Germinal center (tissue), 1 donor: ENCODE data around the gene EXT2.

Source experiments
- DNase-seq: peaks from one replicate; pipeline ENCODE4 v3.0.0; 2012; ENCODE audit warnings: mixed read lengths, low spot score

The EXT2 gene

GRCh38 chr11:44085330-44085729, 10.1 kb upstream of the EXT2 start:
- no peak for DNase-seq

DNA sequence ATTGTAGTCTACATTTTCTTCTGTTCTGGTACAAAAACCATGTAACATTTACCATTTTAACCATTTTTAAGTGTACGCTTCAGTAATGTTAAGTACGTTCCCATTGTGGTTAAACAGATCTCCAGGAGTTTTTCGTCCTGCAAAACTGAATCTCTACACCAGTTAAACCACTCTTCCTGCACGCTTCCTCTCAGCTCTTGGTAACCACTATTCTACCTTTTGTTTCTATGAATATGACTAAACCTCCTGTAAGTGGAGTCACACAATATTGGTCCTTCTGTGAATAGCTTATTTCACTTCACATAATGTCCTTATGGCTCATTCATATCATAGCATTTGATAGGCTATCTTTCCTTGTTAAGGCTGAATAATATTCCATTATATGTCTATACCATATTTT, 7.1 kb upstream of the EXT2 start:
- no peak for DNase-seq

DNA sequence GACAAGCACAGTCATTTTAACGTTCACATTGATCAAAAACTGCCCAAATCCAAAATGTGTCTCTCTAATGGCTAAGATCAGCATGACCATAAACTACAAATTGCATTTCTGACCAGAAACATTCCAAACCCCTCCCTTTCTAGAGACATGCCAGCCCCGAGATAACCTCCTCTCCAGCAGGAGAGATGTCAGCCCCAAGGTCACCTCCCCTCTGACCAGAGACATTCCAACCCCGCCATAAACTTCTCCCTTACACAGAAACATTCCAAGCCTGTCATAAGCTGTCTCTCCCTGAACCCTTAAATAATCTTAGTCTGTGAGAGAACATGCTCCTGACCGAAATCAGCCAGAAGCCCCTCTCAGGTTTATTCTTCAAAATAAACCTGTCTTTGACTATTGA, 6.6 kb upstream of the EXT2 start:
- no peak for DNase-seq

DNA sequence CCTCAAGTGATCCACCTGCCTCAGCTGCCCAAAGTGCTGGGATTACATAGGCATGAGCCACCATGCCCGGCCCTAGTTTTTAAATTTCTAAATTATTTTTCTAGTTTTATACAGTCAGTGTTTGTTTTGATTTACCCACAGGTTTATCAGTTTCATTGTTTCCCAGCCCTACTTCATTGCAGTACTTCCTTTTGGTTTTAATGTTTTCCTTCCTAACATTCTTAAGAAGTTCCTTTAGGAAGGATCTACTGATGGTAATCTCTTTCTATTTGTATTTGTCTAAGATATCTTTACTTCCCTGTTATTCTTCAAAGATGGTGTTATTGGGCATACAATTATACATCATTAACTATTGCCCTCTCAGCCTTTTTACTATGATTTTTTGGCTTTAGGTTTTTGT, 4.9 kb upstream of the EXT2 start:
- DNase-seq: no peak

GRCh38 chr11:44094260-44094868, 1.1 kb upstream of the EXT2 start:
- peak; percentile 79 for DNase-seq

DNA sequence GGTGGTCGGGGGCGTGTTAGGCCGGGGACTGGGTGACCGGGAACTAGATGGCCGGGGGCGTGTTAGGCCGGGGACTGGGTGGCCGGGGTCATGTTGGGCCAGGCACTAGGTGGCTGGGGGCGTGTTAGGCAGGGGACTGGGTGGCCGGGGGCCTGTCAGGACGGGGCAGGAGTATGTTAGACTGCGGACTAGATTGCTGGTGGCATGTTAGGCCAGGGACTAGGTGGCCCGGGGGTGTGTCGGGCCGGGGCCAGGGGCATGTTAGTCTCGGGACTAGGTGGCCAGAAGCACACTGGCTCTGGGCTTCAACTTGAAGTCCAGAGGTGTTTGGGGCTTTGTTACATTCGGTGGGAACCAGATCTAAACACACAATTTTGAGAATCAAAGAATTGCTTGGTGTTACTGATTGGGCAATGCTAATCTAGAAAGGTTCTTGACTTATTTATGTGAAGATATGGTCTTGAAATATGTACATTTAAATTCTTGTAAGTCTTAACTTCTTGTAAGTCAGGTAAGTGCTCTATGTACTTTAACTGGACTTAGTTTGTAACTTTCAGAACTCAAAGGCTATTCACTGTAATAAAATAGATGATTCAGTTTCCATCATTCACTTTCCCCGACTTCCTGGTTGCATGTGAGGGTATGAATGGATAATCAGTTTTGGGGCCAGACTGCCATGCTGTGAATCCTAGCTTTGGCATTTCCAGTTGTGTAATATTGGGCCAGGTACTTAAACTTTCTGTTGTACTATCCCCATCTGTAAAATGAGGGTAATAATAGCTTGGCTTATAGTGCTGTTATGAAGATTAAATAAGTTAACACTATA, 1.1 kb downstream of the EXT2 start:
- DNase-seq: no peak

- no peak for DNase-seq
These were observed 2.3 kb downstream of the EXT2 start for GRCh38 chr11:44097821-44098220.

- DNase-seq: no peak
These were observed 5.6 kb downstream of the EXT2 start for GRCh38 chr11:44101098-44101497.

DNA sequence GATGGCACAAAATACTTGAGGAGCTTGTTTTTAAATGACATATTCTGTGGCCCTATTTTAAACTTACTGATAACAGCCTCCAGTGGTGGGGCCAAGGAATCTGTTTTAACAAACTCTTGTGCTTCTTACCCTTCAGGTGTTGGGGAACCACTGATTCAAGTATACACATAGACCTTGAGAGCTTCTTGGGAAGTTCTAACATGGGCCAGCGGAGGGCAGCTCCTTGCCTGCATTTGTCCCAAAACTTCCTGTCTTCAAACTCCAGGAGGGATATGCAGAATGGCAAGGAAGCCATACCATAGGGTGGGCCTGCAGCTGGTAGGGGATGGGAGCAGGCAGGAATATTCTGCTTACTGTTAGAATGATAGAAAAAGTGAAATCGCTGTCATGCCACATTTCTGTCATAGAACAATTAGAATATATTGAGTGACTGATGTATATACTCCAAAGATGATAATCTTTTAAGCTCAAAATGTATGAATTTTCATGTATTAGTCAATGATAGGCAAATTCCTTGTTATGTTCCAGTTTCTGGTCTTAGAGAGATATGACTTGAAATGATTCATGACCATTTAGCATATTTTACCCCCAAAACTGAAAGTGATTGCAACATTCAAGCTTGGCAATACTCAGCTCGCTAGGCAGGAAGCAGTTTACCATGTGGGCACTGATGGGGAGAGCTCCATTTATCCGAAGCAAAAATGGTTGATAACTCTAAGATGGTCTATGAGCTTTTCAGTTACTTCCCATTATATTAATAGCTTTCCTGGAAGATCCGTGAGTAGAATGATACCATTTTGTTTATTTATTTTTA, 9.2 kb downstream of the EXT2 start:
- no peak for DNase-seq

DNA sequence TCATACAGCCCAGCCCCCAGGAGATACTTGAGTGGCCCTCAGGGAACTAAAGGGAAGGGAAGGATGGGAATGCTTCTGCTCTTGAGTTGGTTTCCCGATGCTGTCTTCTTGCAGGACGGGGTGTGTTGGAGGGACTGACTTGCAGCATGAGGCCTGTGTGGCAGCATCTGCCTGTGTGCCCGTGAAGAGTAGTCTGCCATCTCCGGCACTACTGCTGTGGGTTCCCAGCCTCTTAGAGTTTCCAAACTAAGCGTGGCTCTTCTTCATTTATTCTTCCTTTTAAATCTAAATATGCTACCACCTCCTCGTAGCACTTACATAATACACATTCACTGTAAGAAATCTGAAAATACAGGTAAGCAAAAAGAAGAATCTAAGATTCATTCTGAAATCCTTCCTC, 12.8 kb downstream of the EXT2 start:
- DNase-seq: no peak

GRCh38 chr11:44110231-44110679, 14.8 kb downstream of the EXT2 start:
- peak; percentile 61 for DNase-seq

GRCh38 chr11:44112091-44112821, 16.8 kb downstream of the EXT2 start:
- DNase-seq: no peak

GRCh38 chr11:44113018-44113417, 17.5 kb downstream of the EXT2 start:
- no peak for DNase-seq

- DNase-seq: no peak
These were observed 18.1 kb downstream of the EXT2 start for GRCh38 chr11:44113572-44113971.

DNA sequence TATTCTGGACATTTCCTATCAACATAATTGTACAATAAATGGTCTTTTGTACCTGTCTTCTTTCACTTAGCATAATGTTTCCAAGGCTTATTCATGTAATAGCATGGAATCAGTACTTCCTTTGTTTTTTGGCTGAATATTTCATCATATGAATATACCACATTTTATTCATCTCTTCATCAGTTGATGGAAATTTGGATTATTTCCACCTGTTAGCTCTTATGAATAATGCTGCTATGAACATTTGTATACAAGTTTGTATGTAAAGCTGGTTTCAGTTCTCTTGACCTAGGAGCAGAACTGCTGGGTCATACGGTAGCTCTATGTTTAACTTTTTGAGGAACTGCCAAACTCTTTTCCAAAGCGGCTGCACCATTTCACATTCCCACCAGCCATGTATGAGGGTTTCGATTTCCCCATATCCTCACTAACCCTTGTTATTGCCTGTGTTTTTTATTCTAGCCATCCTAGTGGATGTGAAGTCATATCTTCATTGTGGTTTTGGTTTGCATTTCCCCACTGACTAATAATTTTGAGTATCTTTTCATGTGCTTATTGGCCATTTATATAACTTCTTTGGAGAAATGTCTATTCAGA, 20.9 kb downstream of the EXT2 start:
- no peak for DNase-seq

GRCh38 chr11:44120169-44120568, 24.7 kb downstream of the EXT2 start:
- no peak for DNase-seq

GRCh38 chr11:44125598-44125997, 30.1 kb downstream of the EXT2 start:
- no peak for DNase-seq

GRCh38 chr11:44126304-44126703, 30.8 kb downstream of the EXT2 start:
- DNase-seq: no peak

DNA sequence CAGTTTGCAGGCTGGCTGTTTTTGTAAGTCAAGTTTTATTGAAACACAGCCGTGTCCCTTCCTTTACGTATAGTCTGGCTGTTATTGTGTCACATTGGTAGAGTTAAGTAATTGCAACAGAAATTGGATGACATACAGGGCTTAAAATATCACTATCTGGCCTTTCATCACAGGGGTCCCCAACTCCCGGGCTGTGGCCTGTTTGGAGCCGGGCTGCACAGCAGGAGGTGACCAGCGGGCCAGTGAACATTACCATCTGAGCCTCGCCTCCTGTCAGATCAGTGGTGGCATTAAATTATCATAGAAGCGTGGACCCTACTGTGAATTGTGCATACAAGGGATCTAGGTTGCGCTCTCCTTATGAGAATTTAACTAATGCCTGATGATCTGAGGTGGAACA, 31.7 kb downstream of the EXT2 start:
- no peak for DNase-seq

DNA sequence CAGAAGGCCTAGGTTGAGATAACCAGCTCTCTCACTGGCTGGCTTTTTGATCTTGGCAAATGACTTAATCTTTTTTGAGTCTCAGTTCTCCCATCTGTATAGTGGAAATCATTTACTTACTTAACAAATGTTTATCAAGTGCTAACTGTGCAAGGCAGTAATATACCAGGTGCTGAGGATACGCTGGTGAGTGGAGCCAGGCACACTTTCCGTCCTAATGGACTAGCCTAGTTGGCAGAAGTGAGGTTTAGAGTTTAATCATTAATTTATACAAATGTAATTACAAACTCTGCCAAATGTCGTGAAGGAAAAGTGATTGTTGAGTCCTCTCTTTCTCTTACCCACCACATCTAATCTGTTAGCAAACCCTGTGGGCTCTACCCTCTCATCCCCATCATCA, 33.3 kb downstream of the EXT2 start:
- DNase-seq: no peak

DNA sequence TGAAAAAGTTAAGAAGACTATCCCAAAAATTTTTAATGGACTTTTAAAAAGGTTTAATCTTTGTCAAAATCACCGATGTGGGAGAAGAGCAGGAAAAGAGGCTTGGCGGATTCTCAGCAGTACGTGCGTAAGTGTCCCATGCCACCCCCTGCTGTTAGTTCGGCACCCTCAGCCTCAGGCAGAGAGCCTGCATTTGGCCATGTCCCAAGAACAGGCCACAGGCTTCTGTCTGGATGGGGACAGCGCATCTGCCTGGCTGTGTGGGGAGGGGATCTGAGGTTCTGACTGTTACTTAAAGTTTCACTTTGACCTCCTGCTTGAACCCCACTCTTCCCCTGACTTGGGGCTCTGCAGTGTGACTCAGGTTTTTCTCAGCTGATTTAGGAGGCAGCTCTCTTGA, 35.3 kb downstream of the EXT2 start:
- DNase-seq: no peak
